WTC11 (cell line): ENCODE measurements around the gene OGDH. TPM values are rescaled to one million over a fixed set of nuclear protein-coding genes. Genes with fewer than 3 reads are reported as not detected.

Experiments used
- ATAC-seq: fragments of 200-7000 bp; cut with Tn5 transposase; 2 replicates; pipeline ENCODE4 v1.10.0; 2021; ENCODE audit warnings: mild to moderate bottlenecking, moderate library complexity
- CTCF ChIA-PET: fragments of 300-600 bp; sonication (Branson Sonifier 250); formaldehyde crosslinking; loops from one replicate; lab custom pipeline; 2021; ENCODE audit warnings: antibody characterized with exemption; lab: Charles Lee
- POLR2A ChIA-PET: fragments of 350-600 bp; sonication (Branson Sonifier 250); formaldehyde crosslinking; loops from one replicate; lab custom pipeline; 2021; ENCODE audit warnings: antibody characterized with exemption; lab: Charles Lee
- DNase-seq: peaks from one replicate; pipeline ENCODE4 v3.0.0; 2021; ENCODE audit warnings: low spot score
- H3K27ac Mint-ChIP-seq: 2 replicates; pipeline ENCODE4 v1.8.0; 2021; ENCODE audit warnings: mixed read lengths
- H3K27me3 Mint-ChIP-seq: 2 replicates; pipeline ENCODE4 v1.8.0; 2021; ENCODE audit warnings: low read depth, mild to moderate bottlenecking, moderate library complexity, mixed read lengths
- H3K36me3 Mint-ChIP-seq: 2 replicates; pipeline ENCODE4 v1.8.0; 2021; ENCODE audit warnings: mixed read lengths
- H3K4me1 Mint-ChIP-seq: 2 replicates; pipeline ENCODE4 v1.8.0; 2022; ENCODE audit warnings: mixed read lengths
- H3K4me3 Mint-ChIP-seq: 2 replicates; pipeline ENCODE4 v1.8.0; 2021; ENCODE audit warnings: mild to moderate bottlenecking, moderate library complexity, mixed read lengths
- H3K9me3 Mint-ChIP-seq: 2 replicates; pipeline ENCODE4 v1.8.0; 2021; ENCODE audit warnings: mixed read lengths
- ATF1 ChIP-seq: sonication (generic); formaldehyde crosslinking; IDR thresholded peaks from 2 replicates; pipeline ENCODE4 v1.8.1; 2023; ENCODE audit warnings: mild to moderate bottlenecking, moderate library complexity, missing genetic modification reagents
- EMX1 ChIP-seq: fragments of 250-450 bp; sonication (Bioruptor Pico); IDR thresholded peaks from 2 replicates; pipeline ENCODE4 v1.8.0; 2021; ENCODE audit warnings: mild to moderate bottlenecking
- FOXJ3 ChIP-seq: sonication (generic); formaldehyde crosslinking; IDR thresholded peaks from 2 replicates; pipeline ENCODE4 v1.9.0; 2021; ENCODE audit warnings: missing genetic modification reagents, mild to moderate bottlenecking, borderline replicate concordance
- GABPB1 ChIP-seq: sonication (generic); formaldehyde crosslinking; IDR thresholded peaks from 2 replicates; pipeline ENCODE4 v1.8.1; 2023; ENCODE audit warnings: mild to moderate bottlenecking, missing genetic modification reagents
- KAT7 ChIP-seq: sonication (generic); formaldehyde crosslinking; IDR thresholded peaks from 2 replicates; pipeline ENCODE4 v1.8.1; 2023; ENCODE audit warnings: missing genetic modification reagents, mild to moderate bottlenecking, borderline replicate concordance
- NR1H2 ChIP-seq: sonication (generic); formaldehyde crosslinking; IDR thresholded peaks from 2 replicates; pipeline ENCODE4 v1.9.0; 2021; ENCODE audit warnings: mild to moderate bottlenecking, moderate library complexity, missing genetic modification reagents
- NR2C2 ChIP-seq: sonication (generic); formaldehyde crosslinking; IDR thresholded peaks from 2 replicates; pipeline ENCODE4 v1.8.0; 2022; ENCODE audit warnings: mild to moderate bottlenecking, missing genetic modification reagents
- ZNF121 ChIP-seq: sonication (generic); formaldehyde crosslinking; IDR thresholded peaks from 2 replicates; pipeline ENCODE4 v1.8.0; 2023; ENCODE audit warnings: missing genetic modification reagents
- ZNF138 ChIP-seq: sonication (generic); formaldehyde crosslinking; conservative IDR thresholded peaks from 2 replicates; pipeline ENCODE4 v1.8.1; 2022; ENCODE audit warnings: mild to moderate bottlenecking, moderate library complexity, missing genetic modification reagents
- ZNF317 ChIP-seq: sonication (generic); formaldehyde crosslinking; IDR thresholded peaks from 2 replicates; pipeline ENCODE4 v1.8.1; 2023; ENCODE audit warnings: low read depth, mild to moderate bottlenecking, moderate library complexity, missing genetic modification reagents, borderline replicate concordance
- total RNA-seq: library from RNA; stranded (reverse); gene quantifications from 3 replicates; pipeline ENCODE4 v1.2.3, GENCODE V29; 2021
- TF ChIP-seq, protein P1 (sequence below): sonication (generic); formaldehyde crosslinking; conservative IDR thresholded peaks from 2 replicates; pipeline ENCODE4 v1.8.1; 2022; ENCODE audit warnings: mild to moderate bottlenecking, missing genetic modification reagents
- TF ChIP-seq, protein P2 (sequence below): sonication (generic); formaldehyde crosslinking; IDR thresholded peaks from 2 replicates; pipeline ENCODE4 v1.8.1; 2022; ENCODE audit warnings: mild to moderate bottlenecking, moderate library complexity, missing genetic modification reagents
- TF ChIP-seq, protein P3 (sequence below): sonication (generic); formaldehyde crosslinking; conservative IDR thresholded peaks from 2 replicates; pipeline ENCODE4 v1.8.1; 2023; ENCODE audit warnings: mild to moderate bottlenecking, low read depth, missing genetic modification reagents, moderate library complexity
- TF ChIP-seq, protein P4 (sequence below): sonication (generic); formaldehyde crosslinking; IDR thresholded peaks from 2 replicates; pipeline ENCODE4 v1.8.1; 2023; ENCODE audit warnings: mild to moderate bottlenecking, moderate library complexity, missing genetic modification reagents
- TF ChIP-seq, protein P5 (sequence below): sonication (generic); formaldehyde crosslinking; IDR thresholded peaks from 2 replicates; pipeline ENCODE4 v1.8.0; 2022; ENCODE audit warnings: mild to moderate bottlenecking, missing genetic modification reagents
- TF ChIP-seq, protein P6 (sequence below): sonication (generic); formaldehyde crosslinking; IDR thresholded peaks from 2 replicates; pipeline ENCODE4 v1.8.1; 2023; ENCODE audit warnings: mild to moderate bottlenecking, missing genetic modification reagents, borderline replicate concordance

The OGDH gene
- total RNA-seq, 1 experiment from 2014 or later = 79.6 TPM

DNA sequence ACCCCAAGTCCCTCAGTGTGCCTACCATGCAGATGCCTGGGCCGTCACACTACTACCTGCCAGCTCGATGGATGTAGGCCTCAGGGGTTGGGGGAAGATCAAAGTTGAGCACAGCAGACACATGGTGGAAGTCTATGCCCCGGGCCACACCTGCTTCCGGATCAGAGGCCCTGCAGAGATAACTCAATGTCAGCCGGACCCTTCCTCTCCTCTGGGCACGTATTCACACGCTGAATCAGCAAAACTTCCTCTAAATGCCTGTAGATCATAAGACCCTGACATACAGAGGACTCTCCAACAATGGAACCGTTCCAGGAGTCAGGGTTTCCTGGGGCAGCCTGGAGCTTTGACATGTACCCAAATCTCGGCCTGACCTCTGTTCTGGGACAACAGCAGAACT lies 36.5 kb upstream of the OGDH start:
- H3K9me3 Mint-ChIP-seq = no peaks in the 10 kb centered on the region
- DNase-seq (no peak), ATAC-seq (no peak)
- H3K4me3 Mint-ChIP-seq = no peak overlapping the region
- ChIA-PET POLR2A (interaction anchor here (0.7 kb wide), 1 partner anchor 70 kb away, joined by 3 read pairs; no protein-coding TSS in a partner anchor), CTCF (no interaction called here)
- no peak overlapping the region for H3K27ac Mint-ChIP-seq
- no peaks in the 10 kb centered on the region for H3K27me3 Mint-ChIP-seq
- peaks cover 20% of the 10 kb centered on the region for H3K4me1 Mint-ChIP-seq
- peaks cover 72% of the 10 kb centered on the region for H3K36me3 Mint-ChIP-seq
- TF ChIP-seq, protein P1, sequence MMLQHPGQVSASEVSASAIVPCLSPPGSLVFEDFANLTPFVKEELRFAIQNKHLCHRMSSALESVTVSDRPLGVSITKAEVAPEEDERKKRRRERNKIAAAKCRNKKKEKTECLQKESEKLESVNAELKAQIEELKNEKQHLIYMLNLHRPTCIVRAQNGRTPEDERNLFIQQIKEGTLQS = no peak
- no peak for TF ChIP-seq ZNF317 (CRISPR knock-in tag)
- no peak for TF ChIP-seq ATF1 (CRISPR knock-in tag)
- no peak for TF ChIP-seq NR2C2 (CRISPR knock-in tag)
- TF ChIP-seq, protein P2, sequence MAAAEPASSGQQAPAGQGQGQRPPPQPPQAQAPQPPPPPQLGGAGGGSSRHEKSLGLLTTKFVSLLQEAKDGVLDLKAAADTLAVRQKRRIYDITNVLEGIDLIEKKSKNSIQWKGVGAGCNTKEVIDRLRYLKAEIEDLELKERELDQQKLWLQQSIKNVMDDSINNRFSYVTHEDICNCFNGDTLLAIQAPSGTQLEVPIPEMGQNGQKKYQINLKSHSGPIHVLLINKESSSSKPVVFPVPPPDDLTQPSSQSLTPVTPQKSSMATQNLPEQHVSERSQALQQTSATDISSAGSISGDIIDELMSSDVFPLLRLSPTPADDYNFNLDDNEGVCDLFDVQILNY (CRISPR knock-in tag) = no peak
- TF ChIP-seq, protein P3, sequence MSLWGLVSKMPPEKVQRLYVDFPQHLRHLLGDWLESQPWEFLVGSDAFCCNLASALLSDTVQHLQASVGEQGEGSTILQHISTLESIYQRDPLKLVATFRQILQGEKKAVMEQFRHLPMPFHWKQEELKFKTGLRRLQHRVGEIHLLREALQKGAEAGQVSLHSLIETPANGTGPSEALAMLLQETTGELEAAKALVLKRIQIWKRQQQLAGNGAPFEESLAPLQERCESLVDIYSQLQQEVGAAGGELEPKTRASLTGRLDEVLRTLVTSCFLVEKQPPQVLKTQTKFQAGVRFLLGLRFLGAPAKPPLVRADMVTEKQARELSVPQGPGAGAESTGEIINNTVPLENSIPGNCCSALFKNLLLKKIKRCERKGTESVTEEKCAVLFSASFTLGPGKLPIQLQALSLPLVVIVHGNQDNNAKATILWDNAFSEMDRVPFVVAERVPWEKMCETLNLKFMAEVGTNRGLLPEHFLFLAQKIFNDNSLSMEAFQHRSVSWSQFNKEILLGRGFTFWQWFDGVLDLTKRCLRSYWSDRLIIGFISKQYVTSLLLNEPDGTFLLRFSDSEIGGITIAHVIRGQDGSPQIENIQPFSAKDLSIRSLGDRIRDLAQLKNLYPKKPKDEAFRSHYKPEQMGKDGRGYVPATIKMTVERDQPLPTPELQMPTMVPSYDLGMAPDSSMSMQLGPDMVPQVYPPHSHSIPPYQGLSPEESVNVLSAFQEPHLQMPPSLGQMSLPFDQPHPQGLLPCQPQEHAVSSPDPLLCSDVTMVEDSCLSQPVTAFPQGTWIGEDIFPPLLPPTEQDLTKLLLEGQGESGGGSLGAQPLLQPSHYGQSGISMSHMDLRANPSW = no peak
- no peak for TF ChIP-seq ZNF138 (CRISPR knock-in tag)
- no peak for TF ChIP-seq NR1H2 (CRISPR knock-in tag)
- no peak for TF ChIP-seq KAT7 (CRISPR knock-in tag)
- no peak for TF ChIP-seq GABPB1 (CRISPR knock-in tag)
- TF ChIP-seq, protein P4, sequence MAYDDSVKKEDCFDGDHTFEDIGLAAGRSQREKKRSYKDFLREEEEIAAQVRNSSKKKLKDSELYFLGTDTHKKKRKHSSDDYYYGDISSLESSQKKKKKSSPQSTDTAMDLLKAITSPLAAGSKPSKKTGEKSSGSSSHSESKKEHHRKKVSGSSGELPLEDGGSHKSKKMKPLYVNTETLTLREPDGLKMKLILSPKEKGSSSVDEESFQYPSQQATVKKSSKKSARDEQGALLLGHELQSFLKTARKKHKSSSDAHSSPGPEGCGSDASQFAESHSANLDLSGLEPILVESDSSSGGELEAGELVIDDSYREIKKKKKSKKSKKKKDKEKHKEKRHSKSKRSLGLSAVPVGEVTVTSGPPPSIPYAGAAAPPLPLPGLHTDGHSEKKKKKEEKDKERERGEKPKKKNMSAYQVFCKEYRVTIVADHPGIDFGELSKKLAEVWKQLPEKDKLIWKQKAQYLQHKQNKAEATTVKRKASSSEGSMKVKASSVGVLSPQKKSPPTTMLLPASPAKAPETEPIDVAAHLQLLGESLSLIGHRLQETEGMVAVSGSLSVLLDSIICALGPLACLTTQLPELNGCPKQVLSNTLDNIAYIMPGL (CRISPR knock-in tag) = no peak
- no peak for TF ChIP-seq FOXJ3
- TF ChIP-seq, protein P5, sequence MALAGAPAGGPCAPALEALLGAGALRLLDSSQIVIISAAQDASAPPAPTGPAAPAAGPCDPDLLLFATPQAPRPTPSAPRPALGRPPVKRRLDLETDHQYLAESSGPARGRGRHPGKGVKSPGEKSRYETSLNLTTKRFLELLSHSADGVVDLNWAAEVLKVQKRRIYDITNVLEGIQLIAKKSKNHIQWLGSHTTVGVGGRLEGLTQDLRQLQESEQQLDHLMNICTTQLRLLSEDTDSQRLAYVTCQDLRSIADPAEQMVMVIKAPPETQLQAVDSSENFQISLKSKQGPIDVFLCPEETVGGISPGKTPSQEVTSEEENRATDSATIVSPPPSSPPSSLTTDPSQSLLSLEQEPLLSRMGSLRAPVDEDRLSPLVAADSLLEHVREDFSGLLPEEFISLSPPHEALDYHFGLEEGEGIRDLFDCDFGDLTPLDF = no peak
- TF ChIP-seq EMX1 (CRISPR knock-in tag) = no peak
- TF ChIP-seq, protein P6, sequence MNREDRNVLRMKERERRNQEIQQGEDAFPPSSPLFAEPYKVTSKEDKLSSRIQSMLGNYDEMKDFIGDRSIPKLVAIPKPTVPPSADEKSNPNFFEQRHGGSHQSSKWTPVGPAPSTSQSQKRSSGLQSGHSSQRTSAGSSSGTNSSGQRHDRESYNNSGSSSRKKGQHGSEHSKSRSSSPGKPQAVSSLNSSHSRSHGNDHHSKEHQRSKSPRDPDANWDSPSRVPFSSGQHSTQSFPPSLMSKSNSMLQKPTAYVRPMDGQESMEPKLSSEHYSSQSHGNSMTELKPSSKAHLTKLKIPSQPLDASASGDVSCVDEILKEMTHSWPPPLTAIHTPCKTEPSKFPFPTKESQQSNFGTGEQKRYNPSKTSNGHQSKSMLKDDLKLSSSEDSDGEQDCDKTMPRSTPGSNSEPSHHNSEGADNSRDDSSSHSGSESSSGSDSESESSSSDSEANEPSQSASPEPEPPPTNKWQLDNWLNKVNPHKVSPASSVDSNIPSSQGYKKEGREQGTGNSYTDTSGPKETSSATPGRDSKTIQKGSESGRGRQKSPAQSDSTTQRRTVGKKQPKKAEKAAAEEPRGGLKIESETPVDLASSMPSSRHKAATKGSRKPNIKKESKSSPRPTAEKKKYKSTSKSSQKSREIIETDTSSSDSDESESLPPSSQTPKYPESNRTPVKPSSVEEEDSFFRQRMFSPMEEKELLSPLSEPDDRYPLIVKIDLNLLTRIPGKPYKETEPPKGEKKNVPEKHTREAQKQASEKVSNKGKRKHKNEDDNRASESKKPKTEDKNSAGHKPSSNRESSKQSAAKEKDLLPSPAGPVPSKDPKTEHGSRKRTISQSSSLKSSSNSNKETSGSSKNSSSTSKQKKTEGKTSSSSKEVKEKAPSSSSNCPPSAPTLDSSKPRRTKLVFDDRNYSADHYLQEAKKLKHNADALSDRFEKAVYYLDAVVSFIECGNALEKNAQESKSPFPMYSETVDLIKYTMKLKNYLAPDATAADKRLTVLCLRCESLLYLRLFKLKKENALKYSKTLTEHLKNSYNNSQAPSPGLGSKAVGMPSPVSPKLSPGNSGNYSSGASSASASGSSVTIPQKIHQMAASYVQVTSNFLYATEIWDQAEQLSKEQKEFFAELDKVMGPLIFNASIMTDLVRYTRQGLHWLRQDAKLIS (CRISPR knock-in tag) = no peak
- no peak for TF ChIP-seq ZNF121 (CRISPR knock-in tag)
